Suppressor macrophage treated with lipopolysaccharide for 1 hour (primary cell): ENCODE results near the gene NDUFA3.

ENCODE experiments used
- DNase-seq, 3 donors: peaks; one replicate each; pipeline ENCODE4 v3.0.0-alpha.2; 2020 to 2022

NDUFA3 gene

GRCh38 chr19:54108496-54108895, 5.8 kb downstream of the NDUFA3 start:
- no peak for DNase-seq

GRCh38 chr19:54109651-54110050, 7.0 kb downstream of the NDUFA3 start:
- DNase-seq, result no peak

GRCh38 chr19:54114340-54115108, 11.9 kb downstream of the NDUFA3 start:
- DNase-seq, result peak; percentile 58 to 76 (median 63)

- peak; percentile 97 to 100 (median 99) for DNase-seq
Observed at GRCh38 chr19:54115109-54116063, 12.7 kb downstream of the NDUFA3 start, which contains the start of the genes PRPF31 and TFPT. PRPF31 (plus strand) TSS chr19:54115754; CDS start chr19:54118279, 2,525 bp downstream. TFPT (minus strand) TSS chr19:54115657; CDS start chr19:54115269, 388 bp downstream.

GRCh38 chr19:54121259-54121658, 18.6 kb downstream of the NDUFA3 start:
- DNase-seq, result no peak

GRCh38 chr19:54123682-54124081, 21.0 kb downstream of the NDUFA3 start:
- no peak for DNase-seq

- DNase-seq, result no peak
Observed at GRCh38 chr19:54124393-54124792, 21.7 kb downstream of the NDUFA3 start.

- DNase-seq, result no peak
Observed at GRCh38 chr19:54125713-54126112, 23.1 kb downstream of the NDUFA3 start.

- DNase-seq, result no peak
Observed at GRCh38 chr19:54127688-54128440, 25.2 kb downstream of the NDUFA3 start.

- DNase-seq, result no peak
Observed at GRCh38 chr19:54128441-54128725, 25.7 kb downstream of the NDUFA3 start.

GRCh38 chr19:54128796-54129616, 26.4 kb downstream of the NDUFA3 start:
- no peak for DNase-seq

- no peak for DNase-seq
Observed at GRCh38 chr19:54129617-54129996, 27.0 kb downstream of the NDUFA3 start.

- peak in 1 of 3 donors; percentile 73 for DNase-seq
Observed at GRCh38 chr19:54133312-54133956, 30.8 kb downstream of the NDUFA3 start.

GRCh38 chr19:54133957-54134590, 31.4 kb downstream of the NDUFA3 start:
- DNase-seq, result no peak

- DNase-seq, result peak in 1 of 3 donors; percentile 29
Observed at GRCh38 chr19:54136086-54136863, 33.6 kb downstream of the NDUFA3 start.

GRCh38 chr19:54136864-54137698, 34.4 kb downstream of the NDUFA3 start:
- peak; percentile 99 to 100 (median 100) for DNase-seq

GRCh38 chr19:54137699-54138488, 35.2 kb downstream of the NDUFA3 start, which contains the start of gene CNOT3:
CNOT3 (plus strand) TSS chr19:54137762; CDS start chr19:54142979, 5,217 bp downstream.
- DNase-seq, result no peak
